Measurements from ENCODE around the gene JPT1.

DNA sequence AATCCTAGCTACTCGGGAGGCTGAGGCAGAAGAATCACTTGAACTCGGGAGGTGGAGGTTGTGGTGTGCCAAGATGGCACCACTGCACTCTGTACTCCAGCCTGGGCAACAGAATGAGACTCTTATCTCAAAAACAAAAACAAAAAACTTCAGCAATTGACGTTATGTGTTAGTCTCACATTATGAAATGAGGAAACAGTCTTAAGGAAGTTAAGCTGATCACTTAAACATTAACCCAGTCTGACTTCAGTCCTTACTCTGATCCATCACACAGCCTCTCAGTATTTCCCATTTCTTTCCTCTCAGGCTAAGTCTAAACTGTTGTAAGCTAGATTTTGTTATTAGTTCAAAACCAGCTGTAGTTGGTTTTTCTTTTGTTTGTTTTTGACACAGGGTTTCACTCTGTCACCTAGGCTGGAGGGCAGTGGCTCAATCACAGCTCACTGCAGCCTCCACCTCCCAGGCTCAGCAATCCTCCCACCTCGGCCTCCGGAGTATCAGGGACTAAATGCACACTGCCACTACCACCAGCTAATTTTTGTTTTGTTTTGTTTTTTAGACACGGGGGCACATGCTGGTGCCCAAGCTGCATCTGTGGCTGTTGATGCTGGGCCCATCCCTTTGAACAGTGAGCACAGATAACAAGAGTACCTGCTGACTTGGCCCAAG, 6.3 kb downstream of the JPT1 start:
- TF ChIP-seq, protein P1, sequence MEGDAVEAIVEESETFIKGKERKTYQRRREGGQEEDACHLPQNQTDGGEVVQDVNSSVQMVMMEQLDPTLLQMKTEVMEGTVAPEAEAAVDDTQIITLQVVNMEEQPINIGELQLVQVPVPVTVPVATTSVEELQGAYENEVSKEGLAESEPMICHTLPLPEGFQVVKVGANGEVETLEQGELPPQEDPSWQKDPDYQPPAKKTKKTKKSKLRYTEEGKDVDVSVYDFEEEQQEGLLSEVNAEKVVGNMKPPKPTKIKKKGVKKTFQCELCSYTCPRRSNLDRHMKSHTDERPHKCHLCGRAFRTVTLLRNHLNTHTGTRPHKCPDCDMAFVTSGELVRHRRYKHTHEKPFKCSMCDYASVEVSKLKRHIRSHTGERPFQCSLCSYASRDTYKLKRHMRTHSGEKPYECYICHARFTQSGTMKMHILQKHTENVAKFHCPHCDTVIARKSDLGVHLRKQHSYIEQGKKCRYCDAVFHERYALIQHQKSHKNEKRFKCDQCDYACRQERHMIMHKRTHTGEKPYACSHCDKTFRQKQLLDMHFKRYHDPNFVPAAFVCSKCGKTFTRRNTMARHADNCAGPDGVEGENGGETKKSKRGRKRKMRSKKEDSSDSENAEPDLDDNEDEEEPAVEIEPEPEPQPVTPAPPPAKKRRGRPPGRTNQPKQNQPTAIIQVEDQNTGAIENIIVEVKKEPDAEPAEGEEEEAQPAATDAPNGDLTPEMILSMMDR (IDR thresholded peaks at IDR 0.05), result no peak
- TF ChIP-seq POLR2A (IDR thresholded peaks at IDR 0.05), result no peak
